Transverse colon (tissue), 4 donors: ENCODE measurements around the gene HSPH1.

ENCODE experiments used
- EP300 ChIP-seq: sonication (generic); formaldehyde crosslinking; IDR thresholded peaks from one replicate; pipeline ENCODE4 v1.6.1; 2017; ENCODE audit warnings: antibody characterized with exemption, low read depth
- POLR2AphosphoS5 ChIP-seq, 3 donors: sonication (generic); formaldehyde crosslinking; IDR thresholded peaks; one replicate each; pipeline ENCODE4 v1.6.1; 2016; ENCODE audit warnings: antibody characterized with exemption in 3 of 3
- TF ChIP-seq, protein P1 (sequence below), 5 experiments: fragments of 200-600 bp in 3 of 5; fragments of 450-650 bp in 2 of 5; sonication (generic) in 3 of 5; IDR thresholded peaks; 1 replicate in 2 of 5; 2 replicates in 3 of 5; pipeline ENCODE4 v1.5.1; 2016 to 2017; ENCODE audit warnings: antibody characterized with exemption in 5 of 5, inconsistent platforms in 3 of 5, mild to moderate bottlenecking in 2 of 5, moderate library complexity in 1 of 5

DNA sequence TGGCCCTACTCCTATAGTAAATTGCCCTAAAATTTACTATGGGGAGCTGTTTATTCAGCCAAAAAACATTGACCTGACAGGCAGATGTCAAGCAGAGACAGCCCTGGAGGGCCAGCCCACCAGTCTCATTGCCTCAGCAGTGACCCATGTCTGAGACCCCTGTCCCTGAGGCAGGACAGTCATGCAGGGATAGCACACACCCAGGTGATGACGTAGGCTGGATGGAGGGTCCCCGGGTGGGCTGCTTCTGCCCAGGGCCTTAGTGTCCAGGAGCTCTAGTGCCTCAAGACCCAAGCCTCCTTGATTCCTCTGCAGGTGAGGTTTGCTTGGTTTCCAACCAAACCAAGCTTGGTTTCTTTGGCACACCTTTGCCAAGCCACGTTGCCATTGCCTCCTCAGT lies 72.1 kb downstream of the HSPH1 start:
- TF ChIP-seq EP300 (no peak), POLR2AphosphoS5 (IDR thresholded peaks at IDR 0.05) (no peak)
- TF ChIP-seq, protein P1, sequence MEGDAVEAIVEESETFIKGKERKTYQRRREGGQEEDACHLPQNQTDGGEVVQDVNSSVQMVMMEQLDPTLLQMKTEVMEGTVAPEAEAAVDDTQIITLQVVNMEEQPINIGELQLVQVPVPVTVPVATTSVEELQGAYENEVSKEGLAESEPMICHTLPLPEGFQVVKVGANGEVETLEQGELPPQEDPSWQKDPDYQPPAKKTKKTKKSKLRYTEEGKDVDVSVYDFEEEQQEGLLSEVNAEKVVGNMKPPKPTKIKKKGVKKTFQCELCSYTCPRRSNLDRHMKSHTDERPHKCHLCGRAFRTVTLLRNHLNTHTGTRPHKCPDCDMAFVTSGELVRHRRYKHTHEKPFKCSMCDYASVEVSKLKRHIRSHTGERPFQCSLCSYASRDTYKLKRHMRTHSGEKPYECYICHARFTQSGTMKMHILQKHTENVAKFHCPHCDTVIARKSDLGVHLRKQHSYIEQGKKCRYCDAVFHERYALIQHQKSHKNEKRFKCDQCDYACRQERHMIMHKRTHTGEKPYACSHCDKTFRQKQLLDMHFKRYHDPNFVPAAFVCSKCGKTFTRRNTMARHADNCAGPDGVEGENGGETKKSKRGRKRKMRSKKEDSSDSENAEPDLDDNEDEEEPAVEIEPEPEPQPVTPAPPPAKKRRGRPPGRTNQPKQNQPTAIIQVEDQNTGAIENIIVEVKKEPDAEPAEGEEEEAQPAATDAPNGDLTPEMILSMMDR (IDR thresholded peaks at IDR 0.05), result no peak
